HL-60 (cell line): ENCODE results near the gene VASP.

Source experiments
- DNase-seq, 2 experiments: peaks; one replicate each; pipeline ENCODE4 v3.0.0-alpha.2; 2010 to 2020; ENCODE audit warnings: low read depth in 1 of 2, low spot score in 1 of 2
- H3K27ac ChIP-seq: fragments of 250-450 bp; sonication (Bioruptor Pico); replicated peaks from 2 replicates; pipeline ENCODE4 v1.5.1; 2020; ENCODE audit warnings: mild to moderate bottlenecking, moderate library complexity
- H3K27me3 ChIP-seq: fragments of 250-450 bp; sonication (Bioruptor Pico); 2 replicates; pipeline ENCODE4 v1.5.1; 2021; ENCODE audit warnings: mild to moderate bottlenecking, moderate library complexity; ENCODE audit not compliant: insufficient read depth, poor library complexity, severe bottlenecking
- H3K4me3 ChIP-seq: replicated peaks from 2 replicates; pipeline ENCODE4 v1.5.1; 2011; ENCODE audit warnings: mild to moderate bottlenecking, control low read depth, low read length; ENCODE audit not compliant: insufficient read depth
- CTCF ChIP-seq: IDR thresholded peaks from one replicate; pipeline ENCODE4 v1.5.1; 2011; ENCODE audit warnings: low read length, control low read depth, inconsistent platforms; ENCODE audit not compliant: insufficient read depth
- GABPA ChIP-seq: IDR thresholded peaks from 2 replicates; pipeline ENCODE4 v1.6.1; 2012; ENCODE audit warnings: low read depth
- POLR2AphosphoS5 ChIP-seq: IDR thresholded peaks from 2 replicates; pipeline ENCODE4 v1.6.1; 2012; ENCODE audit warnings: low read depth
- REST ChIP-seq: IDR thresholded peaks from 2 replicates; pipeline ENCODE4 v1.6.1; 2012; ENCODE audit warnings: low read depth; ENCODE audit not compliant: insufficient replicate concordance
- SPI1 ChIP-seq: IDR thresholded peaks from 2 replicates; pipeline ENCODE4 v1.6.1; 2012; ENCODE audit warnings: low read depth, mild to moderate bottlenecking, borderline replicate concordance

Gene VASP

GRCh38 chr19:45462174-45462573 lies 45.1 kb upstream of the VASP start:
- peak; percentile 42; the same call in 1 of the 2 replicates for TF ChIP-seq SPI1
- TF ChIP-seq POLR2AphosphoS5, result no peak
- no peak overlapping the region for H3K4me3 ChIP-seq
- no peak for DNase-seq
- no peaks in the 10 kb centered on the region for H3K27me3 ChIP-seq
- H3K27ac ChIP-seq, result no peak overlapping the region

- H3K27ac ChIP-seq, result no peak overlapping the region
- H3K4me3 ChIP-seq, result no peak overlapping the region
- DNase-seq, result no peak
- no peaks in the 10 kb centered on the region for H3K27me3 ChIP-seq
- TF ChIP-seq POLR2AphosphoS5, result no peak
- no peak for TF ChIP-seq CTCF
- no peak for TF ChIP-seq SPI1
- TF ChIP-seq REST, result no peak
- TF ChIP-seq GABPA, result no peak
Observed at GRCh38 chr19:45463241-45463640, 44.0 kb upstream of the VASP start.

GRCh38 chr19:45464274-45464673 lies 43.0 kb upstream of the VASP start:
- TF ChIP-seq REST (no peak), SPI1 (no peak), GABPA (no peak), CTCF (no peak), POLR2AphosphoS5 (no peak)
- no peak overlapping the region for H3K4me3 ChIP-seq
- no peak overlapping the region for H3K27ac ChIP-seq
- H3K27me3 ChIP-seq, result no peaks in the 10 kb centered on the region
- DNase-seq, result no peak

GRCh38 chr19:45464852-45465441 lies 42.3 kb upstream of the VASP start:
- Histone ChIP-seq H3K27me3 (no peaks in the 10 kb centered on the region), H3K27ac (no peak overlapping the region; the same call in 1 of the 2 replicates), H3K4me3 (no peak overlapping the region)
- TF ChIP-seq CTCF (no peak), GABPA (no peak), SPI1 (no peak), REST (no peak), POLR2AphosphoS5 (no peak)
- no peak for DNase-seq
